NCI-H1105 (cell line): Measurements from ENCODE around the gene LRP1-AS.
A peak's percentile ranks its signal among the peaks of the same experiment; 100 is the strongest.
"Not testable (repeated sequence)": the region's sequence is repeated elsewhere in the genome, so short reads cannot be mapped to it uniquely, and the experiment has no call there.

Experiments used
- DNase-seq: peaks from one replicate; lab custom pipeline; 2025; lab: John Stamatoyannopoulos, UW

The LRP1-AS gene

DNA sequence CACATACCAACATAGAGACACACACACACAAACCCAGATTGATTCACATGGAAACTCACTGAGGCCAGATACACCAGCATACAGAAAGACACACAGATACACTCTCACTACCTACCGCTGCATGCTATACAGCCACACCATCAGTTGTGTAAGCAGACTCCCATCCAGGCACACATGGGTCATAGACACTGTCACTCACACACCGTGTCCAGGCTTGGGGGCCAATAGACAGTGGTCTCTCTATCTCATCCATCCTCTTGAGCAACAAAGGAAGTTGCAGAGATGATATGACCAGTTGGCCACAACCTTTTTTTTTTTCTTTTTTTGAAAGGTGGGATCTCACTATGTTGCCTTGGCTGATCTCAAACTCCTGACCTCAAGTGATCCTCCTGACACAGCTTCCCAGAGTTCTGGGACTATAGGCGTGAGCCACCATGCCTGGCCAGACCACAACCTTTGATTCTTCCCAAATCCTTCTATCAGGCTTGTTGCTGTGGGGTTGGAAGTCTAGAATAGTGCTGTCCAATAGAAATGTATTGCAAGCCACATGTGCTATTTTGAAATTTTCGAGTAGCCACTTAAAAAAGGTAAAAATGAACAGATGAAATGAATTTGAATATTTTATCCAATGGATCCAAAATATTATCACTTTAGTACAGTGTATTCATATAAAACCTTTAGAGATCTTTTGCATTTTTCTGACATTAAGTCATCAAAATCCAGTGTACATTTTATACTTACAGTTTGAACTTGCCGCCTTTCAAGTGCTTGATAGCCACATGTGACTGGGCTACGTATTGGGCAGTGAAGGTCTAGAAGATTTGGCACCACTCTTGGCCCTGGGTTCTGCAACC lies 7.4 kb downstream of the LRP1-AS start:
- no peak for DNase-seq

DNA sequence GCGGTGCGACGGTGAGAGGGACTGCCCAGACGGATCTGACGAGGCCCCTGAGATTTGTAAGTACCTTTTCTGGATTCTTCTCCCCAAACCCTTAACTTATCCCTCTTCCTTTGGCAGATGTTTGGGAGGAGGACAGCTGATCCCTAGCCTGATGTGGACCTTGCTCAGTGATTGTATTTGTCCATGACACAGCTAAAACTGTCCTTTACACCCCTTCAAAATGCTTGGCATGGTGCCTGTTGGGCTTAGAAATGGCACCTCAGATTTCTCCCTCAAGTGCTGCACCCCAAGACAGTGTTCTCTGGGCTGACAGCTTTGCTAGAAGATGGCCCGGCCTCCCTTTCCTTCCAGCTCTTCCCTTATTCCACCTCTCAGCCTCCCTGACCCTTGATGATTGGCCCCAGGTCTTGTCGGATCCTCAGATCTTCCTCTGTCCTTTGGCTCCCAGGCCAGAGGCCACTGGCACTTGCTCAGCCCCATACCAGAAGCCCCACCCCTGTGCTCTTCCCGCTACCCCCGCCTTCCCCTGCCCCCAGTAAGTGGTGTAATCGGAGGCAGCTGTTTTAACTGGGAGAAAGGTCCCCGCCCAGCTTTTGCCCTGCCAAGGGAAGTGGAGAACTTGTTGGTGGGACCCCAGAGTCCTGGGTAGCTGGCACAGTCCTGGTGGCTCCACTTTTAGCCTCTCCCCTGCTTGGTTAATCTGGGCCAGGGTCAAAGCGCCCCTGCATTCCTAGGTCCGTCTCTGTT lies 8.7 kb downstream of the LRP1-AS start:
- no peak for DNase-seq

- no peak for DNase-seq
These were observed 11.7 kb downstream of the LRP1-AS start for GRCh38 chr12:57135527-57136326.

DNA sequence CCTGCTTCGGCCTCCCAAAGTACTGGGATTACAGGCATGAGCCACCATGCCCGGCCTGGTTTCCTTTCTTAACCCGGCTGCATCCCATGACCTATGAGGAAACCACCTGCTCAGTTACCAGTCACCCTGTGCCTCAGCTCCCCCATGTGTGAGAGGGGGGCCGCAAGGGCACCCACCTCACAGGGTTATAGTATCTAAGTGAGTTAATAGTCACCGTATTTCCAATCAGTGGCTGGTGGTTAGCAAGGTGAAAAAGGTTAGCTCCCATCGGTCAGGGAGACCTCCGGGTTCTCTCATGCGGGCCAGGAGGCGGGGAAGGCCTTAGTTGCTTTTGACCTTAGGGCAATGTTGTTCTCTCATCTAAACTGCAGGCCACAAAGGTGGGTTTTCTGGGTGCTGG lies 12.5 kb downstream of the LRP1-AS start:
- no peak for DNase-seq

DNA sequence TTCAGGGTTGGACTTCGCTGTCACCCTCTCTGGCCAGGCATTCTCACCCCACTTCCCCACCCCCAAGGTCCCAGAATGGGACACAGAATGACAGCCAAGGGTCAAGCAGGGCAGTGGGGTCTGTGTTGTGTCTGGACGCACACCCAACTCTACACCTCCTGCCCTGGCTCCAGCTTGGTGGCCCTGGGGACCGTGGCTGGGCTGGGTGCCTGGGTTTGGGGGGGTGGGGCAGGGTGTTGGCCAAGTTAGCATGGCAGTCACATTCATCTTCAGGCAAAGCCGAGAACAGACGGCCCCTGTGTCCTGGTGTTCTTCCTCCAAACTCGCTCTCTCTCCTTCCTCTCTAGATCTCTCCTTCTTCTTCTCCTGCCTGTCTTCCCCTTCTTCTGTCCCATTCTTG lies 13.5 kb downstream of the LRP1-AS start:
- DNase-seq, result no peak

DNA sequence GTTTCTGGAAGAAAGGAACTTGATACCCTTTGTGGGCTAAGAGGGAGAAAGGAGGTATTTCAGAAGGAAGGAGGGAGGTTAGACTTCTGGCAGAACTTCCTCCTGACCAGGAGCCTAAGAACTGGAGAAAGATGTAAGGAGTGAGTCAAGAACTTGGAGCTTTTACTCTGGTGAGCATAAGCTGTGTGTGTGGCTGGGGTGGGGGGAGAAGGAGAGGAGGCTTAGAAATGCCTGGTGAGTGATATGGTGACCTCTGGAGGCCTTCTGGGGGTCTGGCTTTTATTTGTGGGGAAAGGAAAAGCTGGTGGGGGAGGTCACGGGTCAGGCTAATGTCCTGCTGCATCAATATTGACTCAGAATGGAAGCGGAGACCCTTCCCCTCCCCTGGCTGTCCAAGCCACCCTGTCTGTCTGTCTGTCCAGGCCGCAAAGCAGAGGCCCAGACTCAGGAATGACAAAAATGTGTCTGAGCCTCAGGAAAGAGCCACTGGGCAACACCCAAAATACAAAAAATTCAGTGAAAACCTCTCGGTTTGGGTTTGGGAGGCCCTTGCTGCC lies 14.3 kb downstream of the LRP1-AS start:
- no peak for DNase-seq

- no peak for DNase-seq
These were observed 15.3 kb downstream of the LRP1-AS start for GRCh38 chr12:57131896-57132744.

DNA sequence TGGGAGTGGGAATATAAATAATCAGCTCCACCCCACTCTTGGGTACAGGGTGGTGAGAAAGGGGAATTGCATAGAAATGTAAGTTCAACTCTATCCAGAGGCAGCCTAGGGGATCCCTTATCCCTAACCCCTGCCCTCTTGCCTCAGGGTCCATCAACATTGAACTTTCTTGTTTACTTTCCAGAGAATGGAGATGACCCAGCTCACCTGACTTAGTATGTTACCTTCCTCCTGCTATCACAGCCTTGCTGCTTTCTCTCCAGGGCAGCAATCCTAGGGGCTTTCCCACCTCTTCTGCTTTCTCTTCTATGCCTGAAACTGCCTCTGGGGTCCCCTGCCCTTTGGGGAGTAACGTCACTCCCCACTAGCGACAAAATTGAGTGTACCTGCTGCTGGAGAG lies 16.5 kb downstream of the LRP1-AS start:
- no peak for DNase-seq

DNA sequence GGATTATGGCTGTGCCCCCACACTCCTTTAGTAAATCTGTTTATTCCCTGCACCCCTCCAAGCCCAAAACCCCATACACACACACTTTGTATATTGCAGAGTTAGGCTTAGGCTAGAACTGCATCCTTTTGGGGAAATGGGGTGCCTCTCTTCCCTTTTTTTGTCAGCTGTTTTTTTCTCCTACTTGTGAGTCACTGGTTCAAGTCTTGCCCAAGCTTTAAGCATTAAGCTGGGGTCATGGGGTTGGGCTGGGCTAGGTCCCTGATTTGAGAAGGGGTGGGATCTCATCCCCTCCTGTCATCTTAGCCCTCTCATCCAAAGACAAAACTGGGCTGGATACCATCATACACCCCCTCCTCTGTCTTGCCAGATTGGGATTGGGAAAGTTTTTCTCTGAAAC lies 17.5 kb downstream of the LRP1-AS start:
- DNase-seq, result no peak

DNA sequence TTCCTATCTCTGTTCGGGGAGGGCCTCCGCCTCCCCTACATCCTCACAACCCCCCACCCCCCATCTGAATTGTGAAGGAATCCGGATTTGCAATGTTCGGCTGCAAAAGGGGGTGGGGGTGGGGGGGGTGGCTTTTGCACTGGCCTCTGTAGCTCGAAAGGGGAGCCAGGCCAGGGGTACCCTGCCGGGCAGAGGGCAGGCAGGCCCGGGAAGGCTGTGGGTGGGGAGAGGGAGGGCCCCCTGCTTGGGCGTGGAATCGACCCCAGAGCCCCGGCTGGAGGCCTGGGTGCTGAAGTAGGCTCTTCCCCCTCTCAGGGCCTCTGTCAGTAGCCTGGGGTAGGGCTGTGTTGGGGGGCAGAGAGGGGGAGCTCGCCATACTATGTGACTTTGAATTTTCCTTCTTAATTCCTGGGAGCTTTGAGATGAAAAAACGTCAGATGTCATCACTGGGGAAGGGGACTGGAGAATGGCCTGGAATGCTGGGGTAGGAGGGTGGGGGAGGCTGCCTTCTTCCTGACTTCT lies 18.0 kb downstream of the LRP1-AS start:
- no peak for DNase-seq

- no peak for DNase-seq
These were observed 18.7 kb downstream of the LRP1-AS start for GRCh38 chr12:57128519-57129247.

DNA sequence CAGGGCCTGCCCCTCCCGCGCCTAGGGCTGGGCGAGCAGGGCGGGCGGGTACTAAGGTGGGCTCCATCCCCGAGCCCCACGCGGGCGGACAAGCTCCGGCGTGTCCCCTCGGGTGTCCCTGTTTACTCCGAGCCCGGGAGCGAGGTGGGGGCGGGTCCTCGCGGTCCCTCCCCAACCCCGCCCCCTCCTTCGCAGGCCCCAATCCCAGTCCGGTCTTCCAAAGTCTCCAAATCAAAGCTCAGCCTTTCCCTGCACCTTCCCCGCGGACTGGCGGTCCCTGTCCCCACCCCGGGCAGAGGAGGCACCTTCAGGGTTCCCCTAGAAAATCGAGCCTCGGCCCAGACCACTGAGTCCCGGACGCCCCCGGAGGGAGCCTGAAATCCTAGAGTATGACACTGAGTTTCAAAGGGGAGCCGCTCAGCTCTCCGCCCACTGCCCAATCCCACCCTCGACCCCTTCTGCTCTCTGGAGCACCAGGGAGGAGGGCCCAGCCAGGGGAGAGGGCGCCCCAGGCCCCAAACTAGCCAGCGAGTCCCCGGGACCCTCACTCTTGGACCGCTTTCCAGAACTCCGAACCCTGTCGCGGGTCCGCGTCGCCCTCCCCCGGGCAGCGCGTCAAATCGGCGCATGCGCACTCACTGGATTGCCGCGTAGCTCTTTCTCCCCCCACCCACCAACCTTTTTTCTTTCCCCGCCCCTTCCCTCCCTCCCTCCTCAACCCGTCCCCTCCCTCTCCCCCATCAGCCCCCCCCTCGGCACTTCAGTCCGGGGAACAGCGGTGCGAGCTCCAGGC lies 19.5 kb downstream of the LRP1-AS start, which contains the start of gene LRP1:
Gene LRP1, plus strand, starts transcription at position 758 of the 793 bp plus-strand sequence. CDS start 482 bp downstream, outside the sequence.
- peak; percentile 34 for DNase-seq

DNA sequence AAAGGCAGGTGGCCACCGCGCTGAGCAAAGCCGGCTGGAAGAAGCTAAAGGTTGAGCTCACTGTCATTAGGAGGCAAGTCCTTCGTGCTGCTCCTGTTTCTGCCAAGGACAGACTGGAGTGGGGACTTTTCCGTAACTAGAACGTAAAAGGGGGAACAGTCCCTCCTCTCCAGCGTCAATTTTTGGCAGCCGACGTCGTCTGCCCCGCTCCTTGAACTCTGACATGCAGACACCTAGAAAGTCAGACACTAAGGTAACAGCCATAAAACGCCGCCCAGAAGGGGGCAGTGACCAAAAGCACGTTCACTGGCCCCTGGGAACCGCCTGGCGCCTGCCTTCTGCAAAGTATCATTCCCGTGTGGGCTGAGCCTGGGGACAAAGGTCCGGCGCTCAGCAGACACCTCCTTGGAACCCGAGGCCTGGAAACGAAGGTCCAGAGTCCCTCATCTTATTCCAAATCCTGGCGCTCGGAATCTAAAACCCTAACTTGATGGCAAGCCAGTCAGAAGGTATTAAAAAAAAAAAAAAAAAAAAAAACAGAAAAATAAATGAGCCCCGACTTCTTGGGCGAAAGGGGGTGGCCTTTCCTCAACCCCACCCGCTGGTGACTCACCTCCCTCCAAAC lies 20.2 kb downstream of the LRP1-AS start:
- peak; percentile 13 for DNase-seq

DNA sequence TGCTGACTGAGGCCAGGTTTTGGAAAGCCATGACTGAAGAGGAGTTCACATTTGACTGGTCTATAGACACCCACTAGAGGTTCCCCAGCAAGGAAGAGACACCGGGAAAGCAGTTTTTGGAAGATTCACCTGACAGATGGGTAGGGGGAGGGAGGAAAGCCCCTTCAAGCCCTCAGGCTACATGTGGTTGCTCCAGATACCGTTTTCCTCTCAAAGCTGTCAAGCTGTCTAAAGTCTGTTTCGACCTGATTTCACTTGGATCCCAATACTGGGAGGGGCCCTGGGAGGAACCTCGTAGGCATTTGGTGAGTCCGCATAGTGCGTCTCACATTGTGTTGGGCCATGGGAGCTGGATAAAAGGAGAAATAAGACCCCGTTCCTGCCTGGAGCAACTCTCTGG lies 20.9 kb downstream of the LRP1-AS start:
- no peak for DNase-seq

DNA sequence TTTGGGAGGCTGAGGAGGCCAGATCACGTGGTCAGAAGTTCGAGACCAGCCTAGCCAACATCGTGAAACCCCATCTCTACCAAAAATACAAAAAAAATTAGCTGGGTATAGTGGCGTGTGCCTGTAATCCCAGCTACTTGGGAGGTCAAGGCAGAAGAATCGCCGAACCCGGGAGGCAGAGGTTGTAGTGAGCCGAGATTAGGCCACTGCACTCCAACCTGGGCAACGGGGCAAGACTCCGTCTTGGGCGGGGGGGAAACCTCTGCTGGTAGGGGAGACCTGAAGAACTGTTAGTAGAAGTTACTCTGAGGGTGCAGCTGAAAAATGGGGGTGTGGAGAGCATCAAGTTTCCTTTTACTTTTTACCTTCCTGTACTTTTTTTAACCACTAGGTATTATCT lies 21.4 kb downstream of the LRP1-AS start:
- DNase-seq, result no peak

GRCh38 chr12:57124261-57124877 lies 23.1 kb downstream of the LRP1-AS start:
- peak; percentile 52 for DNase-seq

- no peak for DNase-seq
These were observed 23.6 kb downstream of the LRP1-AS start for GRCh38 chr12:57123813-57124212.

DNA sequence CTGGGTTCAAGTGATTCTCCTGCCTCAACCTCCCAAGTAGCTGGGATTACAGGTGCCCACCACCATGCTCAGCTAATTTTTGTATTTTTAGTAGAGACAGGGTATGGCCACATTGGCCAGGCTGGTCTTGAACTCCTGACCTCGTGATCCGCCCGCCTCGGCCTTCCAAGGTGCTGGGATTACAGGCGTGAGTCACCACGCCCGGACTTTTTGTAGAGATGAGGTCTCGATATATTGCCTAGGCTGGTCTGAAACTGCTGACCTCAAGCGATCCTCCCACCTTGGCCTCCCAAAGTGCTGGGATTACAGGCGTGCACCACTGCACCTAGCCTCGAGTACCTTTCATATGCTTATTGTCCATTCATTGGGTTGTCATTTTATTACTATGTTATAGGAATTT lies 26.7 kb downstream of the LRP1-AS start:
- DNase-seq, result not testable (repeated sequence)
